ENCODE results near the gene PAQR5. TPM values are rescaled to one million over a fixed set of nuclear protein-coding genes. Genes with fewer than 3 reads are reported as not detected.
"Not testable (repeated sequence)": the region's sequence is repeated elsewhere in the genome, so short reads cannot be mapped to it uniquely, and the experiment has no call there.

PAQR5 gene
- polyA plus RNA-seq, 3 donors = 25.7 to 40.6 (median 32.8) TPM

- DNase-seq = no peak
Observed at GRCh38 chr15:69290346-69291164, 8.2 kb upstream of the PAQR5 start.

DNA sequence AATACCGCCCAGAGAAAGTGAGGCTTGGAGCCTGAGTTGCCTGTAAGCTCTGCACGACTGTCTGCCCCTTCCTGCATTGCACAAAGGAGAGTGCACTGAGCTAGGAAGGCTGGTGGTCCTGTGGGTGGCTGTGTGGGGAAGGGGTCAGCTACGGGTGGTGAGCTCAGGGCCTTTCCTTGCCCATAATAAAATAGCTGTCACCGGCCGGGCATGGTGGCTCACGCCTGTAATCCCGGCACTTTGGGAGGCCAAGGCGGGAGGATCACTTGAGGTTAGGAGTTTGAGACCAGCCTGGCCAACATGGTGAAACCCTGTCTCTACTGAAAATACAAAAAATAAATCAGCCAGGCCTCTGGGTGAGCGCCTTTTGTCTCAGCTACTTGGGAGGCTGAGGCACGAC lies 7.1 kb upstream of the PAQR5 start:
- DNase-seq = not testable (repeated sequence)

- DNase-seq = no peak
Observed at GRCh38 chr15:69292826-69293420, 5.8 kb upstream of the PAQR5 start.

DNA sequence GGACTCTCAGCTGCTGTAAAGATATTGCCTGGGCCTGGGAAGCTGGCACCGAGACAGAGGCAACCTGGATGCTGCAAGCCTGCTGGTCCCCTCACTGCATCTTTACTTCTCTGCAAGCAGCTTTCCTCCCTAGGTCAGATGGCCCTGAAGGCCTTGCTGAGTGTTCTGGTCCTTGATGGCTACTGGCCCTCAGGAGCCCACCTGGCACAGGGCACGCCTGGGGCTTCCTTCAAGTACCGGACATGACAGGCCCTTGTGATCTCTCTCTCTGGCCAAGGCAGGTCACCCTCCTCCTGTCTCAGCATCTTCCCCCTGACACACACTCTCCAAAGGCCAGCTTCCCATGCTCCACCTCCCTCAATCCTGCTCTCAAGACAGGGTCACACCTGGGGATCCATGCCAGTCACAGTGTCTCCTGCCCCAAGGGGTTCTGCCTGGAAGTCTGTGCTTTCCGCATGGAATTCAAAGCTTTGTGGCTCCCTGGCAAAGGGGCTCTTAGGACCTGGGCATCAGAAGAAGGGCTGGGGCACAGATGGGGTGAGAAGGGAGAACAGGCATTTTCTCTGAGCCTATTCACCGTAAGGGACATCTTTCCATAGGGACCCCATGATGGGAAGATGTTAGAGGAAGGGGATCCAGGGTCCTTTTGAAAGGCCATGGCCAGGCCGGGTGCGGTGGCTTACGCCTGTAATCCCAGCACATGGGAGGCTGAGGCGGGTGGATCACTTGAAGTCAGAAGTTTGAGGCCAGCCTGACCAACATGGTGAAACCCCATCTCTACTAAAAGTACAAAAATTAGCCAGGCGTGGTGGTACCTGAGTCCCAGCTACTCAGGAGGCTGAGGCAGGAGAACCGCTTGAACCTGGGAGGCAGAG lies 4.7 kb upstream of the PAQR5 start:
- no peak for DNase-seq

DNA sequence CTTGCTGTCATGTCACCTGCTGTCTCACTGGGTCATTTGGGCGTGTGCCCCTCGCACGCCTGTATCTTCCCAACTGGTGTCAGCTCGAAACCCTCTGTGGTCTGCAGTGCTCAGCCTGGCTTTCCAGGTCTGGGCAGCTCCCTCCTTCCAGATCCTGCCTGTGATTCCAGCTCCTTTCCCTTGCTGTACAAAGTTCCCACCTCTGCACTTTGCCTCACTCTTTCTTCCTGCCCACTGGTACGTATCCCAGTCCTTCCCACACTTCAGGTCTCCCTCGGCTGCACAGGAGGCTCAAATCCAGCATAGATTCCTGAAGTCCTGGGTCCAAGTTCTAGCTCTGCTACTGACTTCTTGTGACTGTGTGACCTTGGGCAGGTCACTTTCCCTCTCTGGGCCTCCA lies 2.1 kb upstream of the PAQR5 start:
- DNase-seq = no peak

GRCh38 chr15:69297642-69298353 lies 914 bp upstream of the PAQR5 start:
- DNase-seq = no peak

DNA sequence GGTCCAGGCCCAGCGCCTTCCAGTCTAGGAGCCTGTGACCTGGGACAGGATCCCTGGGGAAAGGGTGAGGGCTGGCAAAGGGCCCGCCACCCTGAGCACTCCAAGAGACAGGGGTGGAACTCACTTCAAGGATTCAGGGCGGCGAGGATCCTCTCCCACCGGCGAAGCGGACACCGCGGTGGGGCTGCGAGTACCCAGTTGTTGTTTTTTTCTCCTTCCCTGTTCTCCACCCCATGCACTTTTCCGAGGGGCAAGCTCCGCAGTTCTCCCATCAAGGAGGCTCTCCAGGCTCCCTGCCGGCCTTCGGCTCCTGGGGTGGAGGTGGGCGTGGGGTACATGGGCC lies 387 bp upstream of the PAQR5 start:
- DNase-seq = no peak

DNA sequence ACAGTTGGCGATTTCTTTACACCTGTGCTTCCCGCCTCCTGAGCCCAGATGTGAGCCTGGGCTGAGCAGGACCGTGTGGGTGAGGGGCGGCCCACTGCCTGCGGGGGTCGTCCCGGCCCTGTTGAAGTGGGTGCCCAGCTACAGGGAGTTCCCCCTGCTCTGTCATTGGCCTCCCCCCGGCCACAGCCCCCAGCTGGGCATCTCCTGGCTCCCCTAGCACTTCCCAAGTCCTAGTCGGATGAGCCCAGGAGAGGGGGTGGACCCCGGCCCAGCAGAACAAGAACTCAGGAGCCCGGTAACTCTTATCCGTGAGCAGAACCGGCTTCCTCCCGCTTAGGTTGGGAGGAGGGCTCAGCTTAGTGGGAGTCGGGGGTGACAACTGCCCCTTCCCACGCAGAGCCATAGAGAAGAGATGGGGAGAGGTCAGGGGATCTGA lies 757 bp downstream of the PAQR5 start:
- no peak for DNase-seq

DNA sequence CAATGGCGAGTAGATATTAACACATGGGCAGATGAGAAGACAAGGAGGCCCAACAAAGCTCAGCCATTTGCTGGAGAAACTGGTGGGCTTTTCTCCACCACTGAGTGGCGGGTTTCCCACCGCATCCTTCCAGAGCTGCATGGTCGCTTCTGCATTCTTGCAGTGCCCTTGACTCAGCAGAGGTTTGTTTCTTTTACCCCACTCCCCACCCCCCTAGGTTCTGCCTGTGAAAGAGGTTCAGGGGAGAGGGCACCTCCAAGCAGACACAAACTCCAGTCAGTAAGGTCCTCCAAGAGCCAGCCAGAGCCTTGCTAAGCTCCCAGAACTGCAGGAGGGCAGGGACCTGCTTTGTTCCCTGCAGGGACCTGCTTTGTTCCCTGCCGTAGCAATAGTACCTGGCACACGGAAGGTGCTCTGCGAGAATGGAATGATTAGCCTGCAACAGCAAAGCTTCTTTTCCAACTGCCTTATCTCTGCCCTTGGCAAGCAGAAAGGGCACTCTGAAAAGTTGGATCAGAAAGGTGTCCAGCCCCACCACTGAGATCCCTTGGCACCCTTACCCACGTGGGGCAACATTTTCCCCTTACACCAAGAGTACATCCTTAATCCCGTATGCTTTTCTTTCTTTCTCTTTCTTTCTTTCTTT lies 1.4 kb downstream of the PAQR5 start:
- DNase-seq = no peak

DNA sequence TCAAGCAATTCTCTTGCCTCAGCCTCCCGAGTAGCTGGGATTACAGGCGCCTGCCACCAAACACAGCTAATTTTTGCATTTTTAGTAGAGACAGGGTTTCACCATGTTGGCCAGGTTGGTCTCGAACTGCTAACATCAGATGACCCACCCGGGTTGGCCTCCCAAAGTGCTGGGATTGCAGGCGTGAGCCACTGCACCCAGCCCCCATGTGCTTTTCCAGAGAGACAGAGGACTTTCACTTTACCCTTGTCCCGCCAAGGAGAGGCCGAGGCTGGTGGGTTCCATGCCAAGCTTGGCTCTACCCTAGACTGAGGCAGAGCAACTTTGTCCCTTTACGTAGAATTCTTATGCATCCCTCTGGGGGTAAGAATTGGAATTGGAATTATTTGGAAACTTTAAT lies 2.4 kb downstream of the PAQR5 start:
- not testable (repeated sequence) for DNase-seq

DNA sequence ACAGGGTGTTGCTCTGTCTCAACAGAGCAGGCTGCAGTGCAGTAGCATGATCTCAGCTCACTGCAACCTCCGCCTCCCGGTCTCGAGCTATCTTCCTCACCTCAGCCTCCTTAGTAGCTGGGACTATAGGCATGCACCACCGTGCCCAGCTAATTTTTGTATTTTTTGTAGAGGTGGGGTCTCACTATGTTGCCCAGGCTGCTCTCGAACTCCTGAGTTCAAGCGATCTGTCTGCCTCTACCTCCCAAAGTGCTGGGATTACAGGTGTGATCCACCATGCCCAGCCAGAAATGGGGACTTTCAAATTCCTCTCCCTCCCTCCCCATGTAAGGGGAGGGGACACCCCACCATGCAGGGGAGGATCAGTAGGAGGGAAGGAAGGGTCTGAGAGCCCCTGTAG lies 3.4 kb downstream of the PAQR5 start:
- not testable (repeated sequence) for DNase-seq

GRCh38 chr15:69302929-69303328 lies 4.2 kb downstream of the PAQR5 start:
- DNase-seq = no peak

GRCh38 chr15:69303337-69304181 lies 4.8 kb downstream of the PAQR5 start:
- no peak for DNase-seq

DNA sequence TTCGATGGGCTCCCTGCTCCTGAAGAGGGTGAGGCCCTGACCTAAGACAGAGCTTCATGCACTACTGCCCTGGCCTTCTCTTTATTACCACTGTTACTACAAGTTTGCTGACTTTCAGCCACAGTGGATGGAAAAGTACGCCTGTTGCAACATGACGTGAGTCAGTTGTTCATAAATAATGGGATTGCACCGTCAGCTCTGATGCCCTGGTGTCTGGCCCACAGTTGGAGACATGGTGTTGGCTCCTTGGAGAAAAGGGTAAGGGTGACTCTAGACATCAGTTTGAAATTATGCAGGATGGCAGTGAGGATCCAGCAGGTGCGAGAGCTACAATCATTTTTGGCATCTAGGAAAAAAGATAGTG lies 5.5 kb downstream of the PAQR5 start:
- DNase-seq = no peak

GRCh38 chr15:69305204-69305931 lies 6.7 kb downstream of the PAQR5 start:
- DNase-seq = peak; percentile 34

- DNase-seq = no peak
Observed at GRCh38 chr15:69305933-69306568, 7.3 kb downstream of the PAQR5 start.

- DNase-seq = no peak
Observed at GRCh38 chr15:69307939-69308338, 9.2 kb downstream of the PAQR5 start.

GRCh38 chr15:69308949-69309348 lies 10.2 kb downstream of the PAQR5 start:
- DNase-seq = no peak

GRCh38 chr15:69311319-69311721 lies 12.6 kb downstream of the PAQR5 start:
- no peak for DNase-seq

All from renal pelvis (tissue), 4 donors.